GM12873 (cell line): ENCODE data around the gene USF2.

Source experiments
- TF ChIP-seq, protein P1 (sequence below): IDR thresholded peaks from 2 replicates; pipeline ENCODE4 v1.5.1; 2012; ENCODE audit warnings: low read depth, mild to moderate bottlenecking, moderate library complexity, low read length, control low read depth; ENCODE audit not compliant: insufficient read depth; ENCODE audit errors: missing control alignments

USF2 gene

DNA sequence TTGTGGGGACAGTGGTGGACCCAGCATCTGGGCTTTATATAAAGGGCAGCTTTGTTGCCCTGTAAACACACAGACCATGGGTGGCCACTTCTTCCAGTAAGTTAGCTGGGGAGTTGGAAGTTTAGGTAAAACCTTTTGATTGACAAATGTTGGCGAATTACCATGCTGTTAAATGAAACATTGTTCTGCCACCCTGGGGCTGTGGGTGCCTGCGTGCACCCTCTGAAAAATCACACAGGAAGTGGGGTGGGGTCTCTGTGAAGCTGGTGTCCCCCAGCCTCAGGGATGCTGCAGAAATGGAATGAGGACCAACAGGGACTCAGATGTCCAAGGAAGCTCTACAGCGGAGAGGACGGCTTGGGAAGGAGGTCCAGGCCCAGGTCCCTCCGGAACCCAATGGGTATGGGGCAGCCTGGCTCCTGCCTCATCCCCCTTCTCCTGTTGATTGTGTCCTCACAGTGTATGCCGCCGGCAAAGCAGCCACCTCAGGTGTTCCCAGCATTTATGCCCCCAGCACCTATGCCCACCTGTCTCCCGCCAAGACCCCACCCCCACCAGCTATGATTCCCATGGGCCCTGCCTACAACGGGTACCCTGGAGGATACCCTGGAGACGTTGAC is 2.8 kb upstream of the USF2 start:
- TF ChIP-seq, protein P1, sequence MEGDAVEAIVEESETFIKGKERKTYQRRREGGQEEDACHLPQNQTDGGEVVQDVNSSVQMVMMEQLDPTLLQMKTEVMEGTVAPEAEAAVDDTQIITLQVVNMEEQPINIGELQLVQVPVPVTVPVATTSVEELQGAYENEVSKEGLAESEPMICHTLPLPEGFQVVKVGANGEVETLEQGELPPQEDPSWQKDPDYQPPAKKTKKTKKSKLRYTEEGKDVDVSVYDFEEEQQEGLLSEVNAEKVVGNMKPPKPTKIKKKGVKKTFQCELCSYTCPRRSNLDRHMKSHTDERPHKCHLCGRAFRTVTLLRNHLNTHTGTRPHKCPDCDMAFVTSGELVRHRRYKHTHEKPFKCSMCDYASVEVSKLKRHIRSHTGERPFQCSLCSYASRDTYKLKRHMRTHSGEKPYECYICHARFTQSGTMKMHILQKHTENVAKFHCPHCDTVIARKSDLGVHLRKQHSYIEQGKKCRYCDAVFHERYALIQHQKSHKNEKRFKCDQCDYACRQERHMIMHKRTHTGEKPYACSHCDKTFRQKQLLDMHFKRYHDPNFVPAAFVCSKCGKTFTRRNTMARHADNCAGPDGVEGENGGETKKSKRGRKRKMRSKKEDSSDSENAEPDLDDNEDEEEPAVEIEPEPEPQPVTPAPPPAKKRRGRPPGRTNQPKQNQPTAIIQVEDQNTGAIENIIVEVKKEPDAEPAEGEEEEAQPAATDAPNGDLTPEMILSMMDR: no peak

DNA sequence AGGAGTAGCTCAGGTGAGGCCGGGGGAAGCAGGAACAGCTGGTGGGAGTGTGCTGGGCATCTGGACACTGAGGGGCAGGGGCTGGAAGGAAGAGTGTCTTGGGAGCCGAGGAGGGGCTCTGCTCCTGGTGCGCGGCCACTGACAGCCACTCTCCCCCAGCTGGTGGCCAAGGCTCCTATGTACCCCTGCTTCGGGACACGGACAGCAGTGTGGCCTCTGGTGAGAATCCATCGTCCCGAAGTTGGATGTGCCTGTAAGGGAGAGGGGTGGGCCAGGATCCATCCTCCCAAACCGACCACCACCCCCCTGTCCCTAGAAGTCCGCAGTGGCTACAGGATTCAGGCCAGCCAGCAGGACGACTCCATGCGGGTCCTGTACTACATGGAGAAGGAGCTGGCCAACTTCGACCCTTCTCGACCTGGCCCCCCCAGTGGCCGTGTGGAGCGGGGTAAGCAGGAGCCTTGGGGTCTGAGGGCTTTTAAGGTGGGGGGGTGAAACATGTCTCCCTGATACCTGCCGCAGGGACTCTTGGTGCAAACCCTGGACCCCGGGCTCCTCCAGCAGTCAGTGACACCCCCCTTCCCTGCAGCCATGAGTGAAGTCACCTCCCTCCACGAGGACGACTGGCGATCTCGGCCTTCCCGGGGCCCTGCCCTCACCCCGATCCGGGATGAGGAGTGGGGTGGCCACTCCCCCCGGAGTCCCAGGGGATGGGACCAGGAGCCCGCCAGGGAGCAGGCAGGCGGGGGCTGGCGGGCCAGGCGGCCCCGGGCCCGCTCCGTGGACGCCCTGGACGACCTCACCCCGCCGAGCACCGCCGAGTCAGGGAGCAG is 2.0 kb upstream of the USF2 start:
- TF ChIP-seq, protein P1: no peak

DNA sequence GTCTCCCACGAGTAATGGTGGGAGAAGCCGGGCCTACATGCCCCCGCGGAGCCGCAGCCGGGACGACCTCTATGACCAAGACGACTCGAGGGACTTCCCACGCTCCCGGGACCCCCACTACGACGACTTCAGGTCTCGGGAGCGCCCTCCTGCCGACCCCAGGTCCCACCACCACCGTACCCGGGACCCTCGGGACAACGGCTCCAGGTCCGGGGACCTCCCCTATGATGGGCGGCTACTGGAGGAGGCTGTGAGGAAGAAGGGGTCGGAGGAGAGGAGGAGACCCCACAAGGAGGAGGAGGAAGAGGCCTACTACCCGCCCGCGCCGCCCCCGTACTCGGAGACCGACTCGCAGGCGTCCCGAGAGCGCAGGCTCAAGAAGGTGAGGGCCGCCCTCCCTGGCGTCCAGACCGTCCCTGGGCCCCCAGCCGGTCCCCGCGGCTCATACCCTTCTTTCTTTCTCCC is 1.4 kb upstream of the USF2 start:
- TF ChIP-seq, protein P1: no peak

DNA sequence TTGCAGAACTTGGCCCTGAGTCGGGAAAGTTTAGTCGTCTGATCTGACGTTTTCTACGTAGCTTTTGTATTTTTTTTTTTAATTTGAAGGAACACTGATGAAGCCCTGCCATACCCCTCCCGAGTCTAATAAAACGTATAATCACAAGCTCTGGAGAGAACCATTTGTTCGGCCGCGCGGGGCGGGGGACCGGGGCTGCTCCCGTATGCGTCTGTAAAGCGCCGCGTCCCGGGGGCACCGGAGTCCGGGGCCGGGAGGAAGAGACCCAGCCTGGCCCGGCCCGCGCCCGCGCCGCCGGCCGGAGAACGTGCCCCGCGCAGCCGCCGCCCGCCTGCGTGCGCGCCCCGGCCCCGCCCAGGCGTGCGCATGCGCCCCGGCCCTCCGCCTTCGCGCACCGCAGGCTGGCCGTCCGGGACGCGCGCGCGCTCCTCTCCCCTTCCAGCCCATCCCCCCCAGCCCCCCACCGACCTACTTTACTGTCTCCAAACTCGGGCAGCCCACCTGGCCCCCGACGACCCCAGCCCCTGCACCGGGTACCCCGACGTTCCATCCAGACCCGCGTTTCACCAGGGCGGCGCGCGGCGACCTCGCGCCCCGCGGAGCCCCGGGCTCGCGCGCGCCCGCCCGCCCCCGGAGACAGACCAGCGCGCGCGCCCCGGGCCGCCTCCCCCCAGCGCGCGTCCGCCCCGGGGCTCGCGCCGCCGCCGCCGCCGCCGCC is 785 bp upstream of the USF2 start:
- TF ChIP-seq, protein P1: no peak

DNA sequence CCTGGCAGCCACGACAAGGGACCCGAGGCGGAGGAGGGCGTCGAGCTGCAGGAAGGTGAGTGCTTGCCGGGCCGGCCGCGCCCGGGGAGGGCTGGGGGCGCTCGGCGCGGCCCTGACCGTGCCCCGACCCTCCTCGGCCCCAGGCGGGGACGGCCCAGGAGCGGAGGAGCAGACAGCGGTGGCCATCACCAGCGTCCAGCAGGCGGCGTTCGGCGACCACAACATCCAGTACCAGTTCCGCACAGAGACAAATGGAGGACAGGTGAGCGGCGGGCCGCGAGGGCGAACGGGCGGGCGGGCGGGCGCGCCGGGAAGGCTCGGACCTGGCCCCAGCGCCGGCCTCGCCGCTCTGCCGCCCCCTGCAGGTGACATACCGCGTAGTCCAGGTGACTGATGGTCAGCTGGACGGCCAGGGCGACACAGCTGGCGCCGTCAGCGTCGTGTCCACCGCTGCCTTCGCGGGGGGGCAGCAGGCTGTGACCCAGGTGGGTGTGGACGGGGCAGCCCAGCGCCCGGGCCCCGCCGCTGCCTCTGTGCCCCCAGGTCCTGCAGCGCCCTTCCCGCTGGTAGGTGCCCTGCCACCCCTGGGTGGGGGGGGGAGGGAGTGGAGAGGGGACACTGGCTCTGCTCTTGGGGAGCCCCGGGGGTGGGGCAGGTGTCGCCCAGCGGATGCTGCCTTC is 816 bp downstream of the USF2 start:
- TF ChIP-seq, protein P1: peak; percentile 69

DNA sequence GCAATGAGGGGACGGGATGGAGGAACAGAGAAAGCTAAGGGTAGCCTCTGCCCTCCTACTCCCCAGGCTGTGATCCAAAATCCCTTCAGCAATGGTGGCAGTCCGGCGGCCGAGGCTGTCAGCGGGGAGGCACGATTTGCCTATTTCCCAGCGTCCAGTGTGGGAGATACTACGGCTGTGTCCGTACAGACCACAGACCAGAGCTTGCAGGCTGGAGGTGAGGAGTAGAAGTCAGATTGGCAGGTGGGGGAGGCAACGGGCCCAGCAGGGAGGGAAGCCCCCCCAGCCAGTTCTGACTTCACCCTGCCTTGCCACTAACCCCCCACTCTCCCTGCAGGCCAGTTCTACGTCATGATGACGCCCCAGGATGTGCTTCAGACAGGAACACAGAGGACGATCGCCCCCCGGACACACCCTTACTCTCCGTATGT is 1.6 kb downstream of the USF2 start:
- TF ChIP-seq, protein P1: no peak

DNA sequence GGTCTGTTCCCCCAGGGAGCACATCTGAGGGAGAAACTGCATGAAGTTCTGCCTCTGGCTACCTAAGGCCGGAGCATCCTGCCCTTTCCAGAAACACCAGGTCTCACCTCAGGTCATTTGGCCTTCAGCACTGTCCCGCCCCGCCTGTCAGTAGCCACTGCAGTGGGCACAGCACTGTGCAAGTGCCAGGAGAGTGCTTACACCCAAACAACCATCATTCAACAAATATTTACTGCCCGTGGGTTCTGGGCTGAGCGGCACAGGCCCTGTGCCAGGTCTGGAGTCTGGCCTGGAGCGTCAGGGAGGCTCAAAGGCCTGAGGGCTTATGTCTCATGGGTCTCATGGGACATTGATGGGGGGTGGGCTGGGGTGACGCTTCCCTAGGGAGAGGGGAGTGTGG is 2.8 kb downstream of the USF2 start:
- TF ChIP-seq, protein P1: no peak
